H4 (cell line): Measurements from ENCODE around the gene FBLN1. TPM values are rescaled to one million over a fixed set of nuclear protein-coding genes. Genes with fewer than 3 reads are reported as not detected.
A peak's percentile ranks its signal among the peaks of the same experiment; 100 is the strongest.

Experiments
- DNase-seq: peaks from one replicate; pipeline ENCODE4 v3.0.0-alpha.2; 2015; ENCODE audit warnings: low spot score
- total RNA-seq: library from RNA; depleted of rRNA; stranded (reverse); fragments of >200 nt; shearing (Covaris generic); gene quantifications from 2 replicates; pipeline ENCODE4 v1.2.3, GENCODE V29; 2014

Gene FBLN1
- total RNA-seq, 1 experiment from 2014 or later: 0.37 TPM

- no peak for DNase-seq
These were observed 2.0 kb downstream of the FBLN1 start for GRCh38 chr22:45504373-45505341.

DNA sequence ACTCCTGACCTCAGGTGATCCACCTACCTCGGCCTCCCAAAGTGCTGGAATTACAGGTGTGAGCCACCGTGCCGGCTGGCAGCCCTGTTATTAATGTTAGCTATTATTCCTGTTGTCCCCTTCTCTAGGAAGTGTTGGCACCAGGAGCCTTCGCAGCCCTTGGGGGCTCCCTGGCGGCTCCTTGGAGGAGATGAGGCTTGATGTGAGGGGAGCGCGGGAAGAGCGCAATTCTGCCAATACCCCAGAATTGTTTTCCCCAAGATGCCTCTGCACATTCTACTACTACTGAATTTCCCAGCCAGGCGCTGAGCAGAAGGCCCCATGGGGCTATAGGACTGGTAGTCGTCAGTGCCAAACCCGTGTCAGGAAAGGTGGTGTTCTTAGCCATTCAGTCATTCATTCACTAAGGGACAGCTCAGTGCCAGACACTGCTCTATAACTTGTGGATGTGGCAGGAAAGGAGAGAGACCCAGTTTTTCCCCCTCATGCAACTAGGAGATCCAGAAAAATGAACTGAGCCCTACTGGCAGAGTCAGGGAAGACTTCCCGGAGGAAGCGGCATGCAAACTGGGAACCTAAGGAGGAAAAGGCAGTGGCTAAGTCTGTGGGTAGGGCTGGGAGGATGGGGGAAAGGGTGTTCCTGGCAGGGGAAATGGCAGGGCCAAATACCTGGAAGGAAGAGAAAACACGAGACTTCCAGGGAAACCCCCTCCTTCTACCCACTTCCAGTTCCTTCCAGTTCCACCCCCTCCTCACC is 3.5 kb downstream of the FBLN1 start:
- DNase-seq: no peak

GRCh38 chr22:45506816-45507360 is 4.2 kb downstream of the FBLN1 start:
- no peak for DNase-seq

- no peak for DNase-seq
These were observed 5.1 kb downstream of the FBLN1 start for GRCh38 chr22:45507798-45508197.

- no peak for DNase-seq
These were observed 6.1 kb downstream of the FBLN1 start for GRCh38 chr22:45508814-45509213.

- DNase-seq: no peak
These were observed 7.9 kb downstream of the FBLN1 start for GRCh38 chr22:45510376-45511232.

DNA sequence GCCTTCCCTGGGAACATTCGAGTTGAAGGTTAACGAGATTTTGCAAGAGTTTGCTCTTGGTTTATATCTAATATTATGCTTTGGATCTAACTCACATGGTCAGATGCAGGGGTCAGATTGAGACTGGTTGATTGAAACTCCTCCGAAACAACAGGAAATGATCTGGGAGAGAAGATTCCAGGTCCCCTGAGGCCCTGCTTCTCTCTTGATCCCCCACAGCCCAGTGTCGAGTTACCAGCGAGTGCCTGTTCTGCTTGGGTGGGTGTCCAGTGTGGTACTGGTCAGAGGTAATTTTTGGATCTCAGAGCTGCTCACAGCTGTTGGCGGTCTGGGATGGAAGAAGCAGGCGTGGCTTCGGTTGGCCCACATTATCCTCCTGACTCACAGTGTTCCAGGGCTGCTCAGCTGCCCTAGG is 9.2 kb downstream of the FBLN1 start:
- DNase-seq: peak; percentile 40

- DNase-seq: no peak
These were observed 9.7 kb downstream of the FBLN1 start for GRCh38 chr22:45512363-45512762.

DNA sequence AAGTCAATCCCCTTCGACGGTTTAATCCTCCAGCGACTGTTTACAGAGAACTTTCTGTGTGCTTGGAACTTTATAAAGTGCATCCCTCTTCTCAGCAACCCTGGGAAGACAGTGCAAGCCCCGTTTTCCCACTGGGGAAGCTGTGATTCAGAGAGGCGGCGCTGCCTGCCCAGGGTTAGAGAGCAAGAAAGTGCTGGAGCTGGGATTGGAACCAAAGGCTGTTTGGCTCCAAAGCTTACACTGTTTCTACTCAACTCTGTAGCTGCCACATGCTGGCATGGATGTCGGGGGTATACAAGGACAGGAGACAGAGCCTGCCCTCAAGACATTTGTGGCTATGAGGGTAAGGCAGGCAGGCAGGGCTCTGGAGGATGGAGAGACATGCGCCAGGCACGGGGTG is 13.0 kb downstream of the FBLN1 start:
- DNase-seq: no peak

DNA sequence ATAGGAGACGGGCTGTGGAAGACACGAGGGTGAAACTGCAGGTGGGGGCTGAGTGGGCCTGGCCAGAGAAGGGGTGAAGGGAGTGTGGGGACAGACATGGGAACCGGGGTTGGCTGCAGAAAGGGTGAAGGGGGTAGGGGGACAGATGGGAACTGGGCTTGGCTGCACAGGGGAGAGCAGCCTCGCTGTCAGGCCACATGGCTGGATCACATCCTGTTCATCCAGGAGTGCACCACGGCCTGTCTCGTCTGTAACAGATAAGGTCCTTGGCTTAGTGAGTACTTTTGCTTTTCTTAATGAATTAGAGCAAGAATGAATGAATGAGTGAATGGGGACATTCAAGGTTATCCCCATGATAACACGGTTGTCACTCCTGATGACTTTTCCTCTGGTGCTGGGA is 13.5 kb downstream of the FBLN1 start:
- DNase-seq: no peak

GRCh38 chr22:45516923-45517675 is 14.4 kb downstream of the FBLN1 start:
- no peak for DNase-seq

- DNase-seq: no peak
These were observed 15.5 kb downstream of the FBLN1 start for GRCh38 chr22:45518136-45518535.

- peak; percentile 33 for DNase-seq
These were observed 15.9 kb downstream of the FBLN1 start for GRCh38 chr22:45518580-45518991.

- DNase-seq: no peak
These were observed 18.5 kb downstream of the FBLN1 start for GRCh38 chr22:45521178-45521577.

GRCh38 chr22:45522462-45522861 is 19.8 kb downstream of the FBLN1 start:
- DNase-seq: no peak

DNA sequence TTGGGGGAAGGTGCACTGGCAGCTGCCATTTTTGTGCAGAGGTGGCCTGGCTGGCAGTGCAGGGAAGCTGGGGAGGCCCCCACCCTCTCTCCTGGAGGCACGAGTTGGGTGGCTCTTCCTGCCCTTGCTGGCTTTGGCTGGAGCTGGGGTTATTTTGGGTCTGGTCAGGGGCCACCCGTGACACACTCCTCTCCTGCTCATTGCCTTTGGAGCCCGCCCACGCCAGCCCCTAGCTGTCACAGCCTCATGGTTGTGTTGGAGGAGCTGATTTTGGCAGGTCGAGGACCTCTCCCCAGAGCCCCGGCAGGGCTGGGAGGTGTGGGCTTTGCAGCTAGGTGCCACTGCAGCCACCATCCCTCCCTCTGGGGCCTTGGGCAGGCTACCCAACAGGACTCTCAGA is 21.5 kb downstream of the FBLN1 start:
- DNase-seq: no peak

- DNase-seq: no peak
These were observed 22.3 kb downstream of the FBLN1 start for GRCh38 chr22:45524966-45525365.

GRCh38 chr22:45525480-45525879 is 22.8 kb downstream of the FBLN1 start:
- DNase-seq: no peak

DNA sequence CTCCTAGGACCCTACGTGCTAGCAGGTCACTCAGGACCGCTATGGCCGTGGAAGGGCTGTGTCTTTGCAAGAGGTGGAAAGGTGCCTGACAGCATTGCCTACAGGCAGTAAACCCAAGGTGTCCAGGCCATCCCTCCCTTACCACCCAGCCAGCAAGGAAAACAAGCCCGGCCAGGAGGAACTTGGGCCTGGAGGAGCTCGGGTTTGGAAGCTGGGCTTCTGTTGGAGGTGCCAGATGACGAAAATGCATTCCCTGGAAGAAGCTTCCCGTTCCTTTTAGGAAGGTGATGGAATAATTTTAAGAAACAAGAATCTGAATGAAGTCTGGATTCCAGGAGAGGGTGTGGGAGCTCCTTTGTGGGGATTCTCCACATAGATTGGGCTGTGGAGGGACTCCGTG is 23.6 kb downstream of the FBLN1 start:
- DNase-seq: no peak

DNA sequence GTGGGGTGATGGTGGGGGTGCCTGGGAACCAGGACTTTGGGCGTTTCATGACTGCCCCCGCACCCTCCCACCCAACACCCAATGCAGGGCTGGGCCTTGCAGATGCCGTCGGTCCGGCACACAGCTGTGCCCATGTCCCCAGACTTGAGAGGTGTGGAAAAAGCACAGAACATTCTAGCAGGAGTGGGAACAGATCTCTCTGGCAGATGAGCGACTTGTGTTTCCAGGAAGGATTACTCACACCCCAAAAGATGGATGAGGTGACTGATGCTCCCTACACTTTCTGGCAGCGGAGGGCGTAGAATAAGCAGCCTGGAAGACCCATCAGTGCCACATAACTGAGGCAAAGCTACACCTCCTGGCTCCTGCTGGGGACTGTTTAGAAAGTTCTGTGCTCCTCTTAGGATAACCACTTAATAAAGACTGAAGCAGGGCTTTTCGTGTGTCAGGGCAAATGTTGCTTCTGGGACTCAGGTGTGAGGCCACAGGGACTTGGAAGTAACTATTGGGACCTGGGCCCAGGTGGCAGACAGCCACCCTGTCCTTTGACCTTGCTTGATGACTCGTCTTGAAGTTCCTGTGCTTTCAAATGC is 24.2 kb downstream of the FBLN1 start:
- DNase-seq: no peak
